Upper lobe of left lung (tissue), 6 donors: ENCODE measurements around the gene GLDN. TPM values are rescaled to one million over a fixed set of nuclear protein-coding genes. Genes with fewer than 3 reads are reported as not detected.
"Not testable (repeated sequence)": the region's sequence is repeated elsewhere in the genome, so short reads cannot be mapped to it uniquely, and the experiment has no call there.

Experiments
- ATAC-seq, 2 donors: fragments of 200-7000 bp; cut with Tn5 transposase; one replicate each; pipeline ENCODE4 v1.9.1; 2022; ENCODE audit warnings: mild to moderate bottlenecking in 2 of 2, moderate library complexity in 2 of 2; ENCODE audit not compliant: low FRiP score in 2 of 2
- DNase-seq, 2 donors: peaks; one replicate each; pipeline ENCODE4 v3.0.0-alpha.2; 2019 to 2020
- H3K27ac ChIP-seq, 4 donors: fragments of 200-600 bp; sonication (generic); one replicate each; pipeline ENCODE4 v1.5.1; 2016 to 2019
- H3K27me3 ChIP-seq, 4 donors: fragments of 200-600 bp; sonication (generic); one replicate each; pipeline ENCODE4 v1.5.1; 2017 to 2019
- H3K36me3 ChIP-seq, 4 donors: fragments of 200-600 bp; sonication (generic); one replicate each; pipeline ENCODE4 v1.5.1; 2016 to 2019
- H3K4me1 ChIP-seq, 4 donors: fragments of 200-600 bp; sonication (generic); one replicate each; pipeline ENCODE4 v1.5.1; 2018 to 2019
- H3K4me3 ChIP-seq, 4 donors: fragments of 200-600 bp; sonication (generic); one replicate each; pipeline ENCODE4 v1.5.1; 2017 to 2019; ENCODE audit warnings: mild to moderate bottlenecking in 2 of 4, moderate library complexity in 1 of 4
- H3K9me3 ChIP-seq, 4 donors: fragments of 200-600 bp; sonication (generic); one replicate each; pipeline ENCODE4 v1.5.1; 2018 to 2019
- CTCF ChIP-seq, 6 experiments: fragments of 450-650 bp in 4 of 6; fragments of 200-600 bp in 2 of 6; sonication (generic) in 2 of 6; IDR thresholded peaks; one replicate each; pipeline ENCODE4 v1.5.1; 2016 to 2019; ENCODE audit warnings: antibody characterized with exemption in 6 of 6
- EP300 ChIP-seq, 4 donors: sonication (generic); formaldehyde crosslinking; IDR thresholded peaks; one replicate each; pipeline ENCODE4 v1.5.1; 2017; ENCODE audit warnings: antibody characterized with exemption in 4 of 4, control low read depth in 2 of 4
- POLR2A ChIP-seq, 4 donors: fragments of 450-650 bp; IDR thresholded peaks; one replicate each; pipeline ENCODE4 v1.5.1; 2016 to 2017; ENCODE audit warnings: antibody characterized with exemption in 4 of 4, mild to moderate bottlenecking in 2 of 4
- POLR2AphosphoS5 ChIP-seq, 2 donors: sonication (generic); formaldehyde crosslinking; IDR thresholded peaks; one replicate each; pipeline ENCODE4 v1.5.1; 2017; ENCODE audit warnings: antibody characterized with exemption in 2 of 2
- WGBS, 2 donors: methylation state at CpG; one replicate each; pipeline ENCODE4 v1.1.5; 2017 to 2018; 5-methylcytosine and 5-hydroxymethylcytosine counted together
- total RNA-seq, 6 donors: library from RNA; depleted of rRNA in 4 of 6; stranded (reverse); fragments of >200 nt in 4 of 6; gene quantifications; one replicate each; pipeline versions ENCODE4 v1.1.0 to v1.2.1, GENCODE V29; 2016 to 2021
- donor health status: DM: no; HTN: no; CAD: no; lungs with moderate emphysema.
- donor health status: DM: no; HTN: yes; CAD: no; lungs with severe emphysema.

GLDN gene
- total RNA-seq, 6 donors from 2014 or later, result 21.3 to 84.2 (median 46.5) TPM

GRCh38 chr15:51425517-51426040, 84.1 kb downstream of the GLDN start:
- no peaks in the 10 kb centered on the region for H3K4me1 ChIP-seq
- DNase-seq, result no peak
- no peaks in the 10 kb centered on the region for H3K36me3 ChIP-seq
- 35 to 43% methylated on average over 1 of the region's 1 CpG for WGBS, 2 donors
- no peak overlapping the region for H3K4me3 ChIP-seq
- no peaks in the 10 kb centered on the region for H3K9me3 ChIP-seq
- no peak for TF ChIP-seq POLR2A (IDR thresholded peaks at IDR 0.05)
- no peak for TF ChIP-seq CTCF (IDR thresholded peaks at IDR 0.05)
- TF ChIP-seq EP300 (IDR thresholded peaks at IDR 0.05), result no peak
- TF ChIP-seq POLR2AphosphoS5 (IDR thresholded peaks at IDR 0.05), result no peak
- no peak overlapping the region for H3K27ac ChIP-seq
- H3K27me3 ChIP-seq, result no peaks in the 10 kb centered on the region
- ATAC-seq, result no peak

GRCh38 chr15:51438526-51438925, 97.1 kb downstream of the GLDN start:
- no peak for ATAC-seq
- no peaks in the 10 kb centered on the region for H3K4me1 ChIP-seq
- H3K27ac ChIP-seq, result no peak overlapping the region
- no peak for DNase-seq
- H3K27me3 ChIP-seq, result no peaks in the 10 kb centered on the region
- H3K4me3 ChIP-seq, result no peak overlapping the region
- no peaks in the 10 kb centered on the region for H3K9me3 ChIP-seq
- H3K36me3 ChIP-seq, result no peaks in the 10 kb centered on the region
- WGBS, 2 donors, result 86 to 89% methylated on average over 2 of the region's 2 CpGs
- TF ChIP-seq POLR2A (IDR thresholded peaks at IDR 0.05) (no peak), CTCF (IDR thresholded peaks at IDR 0.05) (no peak)

GRCh38 chr15:51443282-51443914, 101.9 kb downstream of the GLDN start:
- WGBS, 2 donors, result 96 to 100% methylated on average over 1 to 4 of the region's 4 CpGs
- Histone ChIP-seq H3K36me3 (peaks cover 0 to 4% (median 0%) of the 10 kb centered on the region in 4 donors), H3K27ac (no peak overlapping the region), H3K9me3 (no peaks in the 10 kb centered on the region), H3K27me3 (no peaks in the 10 kb centered on the region), H3K4me3 (no peak overlapping the region), H3K4me1 (no peaks in the 10 kb centered on the region)
- DNase-seq (peak in 1 of 2 donors; percentile 30), ATAC-seq (peak; percentile 23 to 38)
- TF ChIP-seq CTCF (IDR thresholded peaks at IDR 0.05) (no peak), EP300 (IDR thresholded peaks at IDR 0.05) (no peak), POLR2A (IDR thresholded peaks at IDR 0.05) (no peak), POLR2AphosphoS5 (IDR thresholded peaks at IDR 0.05) (no peak)

- no peaks in the 10 kb centered on the region for H3K27me3 ChIP-seq
- DNase-seq, result no peak
- no peaks in the 10 kb centered on the region for H3K4me1 ChIP-seq
- no peak for TF ChIP-seq POLR2A (IDR thresholded peaks at IDR 0.05)
- TF ChIP-seq CTCF (IDR thresholded peaks at IDR 0.05), result no peak
- no peak for TF ChIP-seq EP300 (IDR thresholded peaks at IDR 0.05)
- no peak for TF ChIP-seq POLR2AphosphoS5 (IDR thresholded peaks at IDR 0.05)
- no peak overlapping the region for H3K4me3 ChIP-seq
- H3K27ac ChIP-seq, result no peak overlapping the region
- H3K36me3 ChIP-seq, result peaks cover 0 to 11% (median 2%) of the 10 kb centered on the region in 4 donors
- WGBS, 2 donors, result 90 to 100% methylated on average over 1 of the region's 1 CpG
- H3K9me3 ChIP-seq, result no peaks in the 10 kb centered on the region
- ATAC-seq, result no peak
These were observed 102.7 kb downstream of the GLDN start for GRCh38 chr15:51444112-51444511.

- TF ChIP-seq POLR2A (IDR thresholded peaks at IDR 0.05) (no peak), CTCF (IDR thresholded peaks at IDR 0.05) (no peak), EP300 (IDR thresholded peaks at IDR 0.05) (no peak), POLR2AphosphoS5 (IDR thresholded peaks at IDR 0.05) (no peak)
- no peak overlapping the region for H3K27ac ChIP-seq
- DNase-seq, result no peak
- no peaks in the 10 kb centered on the region for H3K9me3 ChIP-seq
- H3K36me3 ChIP-seq, result peaks cover 0 to 18% (median 9%) of the 10 kb centered on the region in 4 donors
- no peaks in the 10 kb centered on the region for H3K4me1 ChIP-seq
- H3K4me3 ChIP-seq, result no peak overlapping the region
- 96 to 100% methylated on average over 1 of the region's 1 CpG for WGBS, 2 donors
- ATAC-seq, result no peak
- no peaks in the 10 kb centered on the region for H3K27me3 ChIP-seq
These were observed 103.4 kb downstream of the GLDN start for GRCh38 chr15:51444807-51445206.

- not testable (repeated sequence) for H3K27me3 ChIP-seq, H3K4me3 ChIP-seq, H3K27ac ChIP-seq, H3K4me1 ChIP-seq, DNase-seq, H3K9me3 ChIP-seq, ATAC-seq
- WGBS, 2 donors, result 85 to 95% methylated on average over 5 of the region's 5 CpGs
- peaks cover 0 to 32% (median 15%) of the 10 kb centered on the region in 4 donors for H3K36me3 ChIP-seq
These were observed 104.7 kb downstream of the GLDN start for GRCh38 chr15:51446029-51446744.
